Measurements from ENCODE around the gene NCAPG.
"Not testable (repeated sequence)": the region's sequence is repeated elsewhere in the genome, so short reads cannot be mapped to it uniquely, and the experiment has no call there.

Gene NCAPG

DNA sequence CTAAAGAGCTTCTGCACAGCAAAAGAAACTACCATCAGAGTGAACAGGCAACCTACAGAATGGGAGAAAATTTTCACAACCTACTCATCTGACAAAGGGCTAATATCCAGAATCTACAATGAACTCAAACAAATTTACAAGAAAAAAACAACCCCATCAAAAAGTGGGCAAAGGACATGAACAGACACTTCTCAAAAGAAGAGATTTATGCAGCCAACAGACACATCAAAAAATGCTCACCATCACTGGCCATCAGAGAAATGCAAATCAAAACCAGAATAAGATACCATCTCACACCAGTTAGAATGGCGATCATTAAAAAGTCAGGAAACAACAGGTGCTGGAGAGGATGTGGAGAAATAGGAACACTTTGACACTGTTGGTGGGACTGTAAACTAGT, 39.5 kb downstream of the NCAPG start:
- H3K27ac ChIP-seq (ENCODE audit: insufficient read depth in 1 of 2, low read depth in 1 of 2, low read length in 2 of 2, poor library complexity in 1 of 2, severe bottlenecking in 2 of 2); POLR2A ChIA-PET; CTCF ChIA-PET; H3K9me3 ChIP-seq (ENCODE audit: control extremely low read depth in 1 of 5, control insufficient read depth in 4 of 5, insufficient read depth in 2 of 5, low read depth in 1 of 5, low read length in 4 of 5); H3K27me3 ChIP-seq (replicated peaks in 2 of 5; ENCODE audit: control insufficient read depth in 4 of 5, insufficient read depth in 5 of 5, low read length in 4 of 5); H3K4me1 ChIP-seq (ENCODE audit: control extremely low read depth in 1 of 4, control insufficient read depth in 4 of 4, insufficient read depth in 4 of 4, low read length in 3 of 4); DNase-seq; H3K4me3 ChIP-seq (ENCODE audit: control insufficient read depth in 1 of 7, extremely low read depth in 1 of 7, insufficient read depth in 4 of 7, low read depth in 2 of 7, low read length in 6 of 7): not testable (repeated sequence)
- peaks cover 0 to 15% (median 3%) of the 10 kb centered on the region in 4 experiments for H3K36me3 ChIP-seq (ENCODE audit: control insufficient read depth in 4 of 4, insufficient read depth in 4 of 4, low read length in 3 of 4)
- WGBS (ENCODE audit: insufficient coverage): no CpG with 5 or more reads among the region's 1 CpG

DNA sequence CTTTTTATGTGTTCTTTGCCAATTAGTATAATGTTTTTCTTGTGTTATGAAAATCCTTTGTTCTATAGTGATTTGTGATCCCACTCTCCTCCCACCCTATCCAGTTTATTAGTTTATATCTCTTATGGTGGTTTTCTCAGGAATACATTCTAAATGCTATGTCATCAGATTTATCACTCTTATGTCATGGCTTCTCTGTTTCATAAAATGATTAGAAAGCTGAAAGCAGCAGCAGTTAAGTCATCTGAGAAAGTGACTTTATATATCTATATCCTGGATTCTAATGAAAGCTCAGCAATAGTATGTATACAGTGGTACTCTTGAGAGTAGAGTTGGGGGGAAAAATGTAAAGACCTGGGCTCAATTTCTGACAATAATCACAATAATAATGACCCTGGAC, 41.2 kb downstream of the NCAPG start:
- ChIA-PET CTCF (interaction anchor here (0.7 kb wide), 1 partner anchor 9 kb away, joined by 3 read pairs; no protein-coding TSS in a partner anchor), POLR2A (interaction anchor here (0.6 to 0.7 kb wide), 2 partner anchors 31 to 209 kb away, joined by 4 to 5 read pairs; no protein-coding TSS in a partner anchor)
- H3K36me3 ChIP-seq (ENCODE audit: control insufficient read depth in 4 of 4, insufficient read depth in 4 of 4, low read length in 3 of 4): peaks cover 0 to 4% (median 0%) of the 10 kb centered on the region in 4 experiments
- no peak for DNase-seq
- no peak overlapping the region for H3K27ac ChIP-seq (ENCODE audit: insufficient read depth in 1 of 2, low read depth in 1 of 2, low read length in 2 of 2, poor library complexity in 1 of 2, severe bottlenecking in 2 of 2)
- H3K4me1 ChIP-seq (ENCODE audit: control extremely low read depth in 1 of 4, control insufficient read depth in 4 of 4, insufficient read depth in 4 of 4, low read length in 3 of 4): no peaks in the 10 kb centered on the region
- H3K9me3 ChIP-seq (ENCODE audit: control extremely low read depth in 1 of 5, control insufficient read depth in 4 of 5, insufficient read depth in 2 of 5, low read depth in 1 of 5, low read length in 4 of 5): no peaks in the 10 kb centered on the region
- H3K27me3 ChIP-seq (replicated peaks in 2 of 5; ENCODE audit: control insufficient read depth in 4 of 5, insufficient read depth in 5 of 5, low read length in 4 of 5): no peaks in the 10 kb centered on the region
- no peak overlapping the region for H3K4me3 ChIP-seq (ENCODE audit: control insufficient read depth in 1 of 7, extremely low read depth in 1 of 7, insufficient read depth in 4 of 7, low read depth in 2 of 7, low read length in 6 of 7)

DNA sequence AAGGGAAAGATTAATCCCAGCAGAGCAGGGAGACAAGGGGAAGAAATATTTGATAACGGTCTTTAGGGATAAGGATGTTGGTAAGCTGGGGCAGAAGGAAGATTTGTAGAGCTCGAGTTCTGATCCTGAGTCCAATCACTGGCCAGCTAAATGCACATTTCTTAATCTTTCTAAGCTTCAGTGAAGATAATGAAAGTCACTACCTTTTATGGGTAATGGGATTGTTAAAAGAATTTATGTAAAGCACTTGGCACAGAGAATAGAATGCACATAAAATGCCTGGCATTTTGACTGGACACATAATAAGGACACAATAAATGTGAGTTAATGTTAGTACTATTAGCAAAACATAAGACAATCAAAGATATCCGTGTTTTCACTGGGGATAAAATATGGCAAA, 43.3 kb downstream of the NCAPG start:
- no peaks in the 10 kb centered on the region for H3K36me3 ChIP-seq (ENCODE audit: control insufficient read depth in 4 of 4, insufficient read depth in 4 of 4, low read length in 3 of 4)
- CTCF ChIA-PET: no interaction called here
- POLR2A ChIA-PET: no interaction called here

DNA sequence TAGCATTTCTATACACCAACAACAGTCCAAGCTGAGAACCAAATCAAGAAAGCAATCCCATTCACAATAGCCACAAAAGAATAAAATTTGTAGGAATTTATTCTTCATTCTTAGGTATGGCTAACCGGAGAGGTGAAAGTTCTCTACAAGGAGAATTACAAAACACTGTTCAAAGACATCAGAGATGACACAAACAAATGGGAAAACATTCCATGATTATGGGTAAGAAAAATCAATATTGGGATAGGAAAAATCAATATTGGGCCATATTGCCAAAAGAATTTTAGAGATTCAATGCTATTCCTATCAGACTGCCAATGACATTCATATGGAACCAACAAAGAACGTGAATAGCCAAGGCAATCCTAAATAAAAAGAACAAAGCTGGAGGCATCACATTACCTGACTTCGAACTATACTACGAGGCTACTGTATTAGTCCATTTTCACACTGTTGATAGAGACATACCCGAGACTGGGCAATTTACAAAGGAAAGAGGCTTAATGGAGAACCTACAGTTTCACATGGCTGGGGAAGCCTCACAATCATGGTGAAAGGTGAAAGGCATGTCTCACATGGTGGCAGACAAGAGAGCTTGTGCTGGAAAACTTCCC, 49.1 kb downstream of the NCAPG start:
- CTCF ChIA-PET: no interaction called here
- no peak overlapping the region for H3K4me3 ChIP-seq (ENCODE audit: control insufficient read depth in 1 of 7, extremely low read depth in 1 of 7, insufficient read depth in 4 of 7, low read depth in 2 of 7, low read length in 6 of 7)
- no peaks in the 10 kb centered on the region for H3K4me1 ChIP-seq (ENCODE audit: control extremely low read depth in 1 of 4, control insufficient read depth in 4 of 4, insufficient read depth in 4 of 4, low read length in 3 of 4)
- H3K27ac ChIP-seq (ENCODE audit: insufficient read depth in 1 of 2, low read depth in 1 of 2, low read length in 2 of 2, poor library complexity in 1 of 2, severe bottlenecking in 2 of 2): no peak overlapping the region
- H3K36me3 ChIP-seq (ENCODE audit: control insufficient read depth in 4 of 4, insufficient read depth in 4 of 4, low read length in 3 of 4): peaks cover 0 to 8% (median 0%) of the 10 kb centered on the region in 4 experiments
- H3K27me3 ChIP-seq (replicated peaks in 2 of 5; ENCODE audit: control insufficient read depth in 4 of 5, insufficient read depth in 5 of 5, low read length in 4 of 5): no peaks in the 10 kb centered on the region
- POLR2A ChIA-PET: no interaction called here
- H3K9me3 ChIP-seq (ENCODE audit: control extremely low read depth in 1 of 5, control insufficient read depth in 4 of 5, insufficient read depth in 2 of 5, low read depth in 1 of 5, low read length in 4 of 5): peaks cover 0 to 12% (median 4%) of the 10 kb centered on the region in 5 experiments
- no peak for DNase-seq
- 100% methylated on average over 4 of the region's 5 CpGs for WGBS (ENCODE audit: insufficient coverage)

More for the DNA sequence above, 43.3 kb downstream of the NCAPG start:
- no peaks in the 10 kb centered on the region for H3K27me3 ChIP-seq (replicated peaks in 2 of 5; ENCODE audit: control insufficient read depth in 4 of 5, insufficient read depth in 5 of 5, low read length in 4 of 5)
- H3K27ac ChIP-seq (ENCODE audit: insufficient read depth in 1 of 2, low read depth in 1 of 2, low read length in 2 of 2, poor library complexity in 1 of 2, severe bottlenecking in 2 of 2): no peak overlapping the region
- no peak overlapping the region for H3K4me3 ChIP-seq (ENCODE audit: control insufficient read depth in 1 of 7, extremely low read depth in 1 of 7, insufficient read depth in 4 of 7, low read depth in 2 of 7, low read length in 6 of 7)
- no peak for DNase-seq
- 100% methylated on average over 1 of the region's 3 CpGs for WGBS (ENCODE audit: insufficient coverage)
- H3K4me1 ChIP-seq (ENCODE audit: control extremely low read depth in 1 of 4, control insufficient read depth in 4 of 4, insufficient read depth in 4 of 4, low read length in 3 of 4): no peaks in the 10 kb centered on the region
- no peaks in the 10 kb centered on the region for H3K9me3 ChIP-seq (ENCODE audit: control extremely low read depth in 1 of 5, control insufficient read depth in 4 of 5, insufficient read depth in 2 of 5, low read depth in 1 of 5, low read length in 4 of 5)

DNA sequence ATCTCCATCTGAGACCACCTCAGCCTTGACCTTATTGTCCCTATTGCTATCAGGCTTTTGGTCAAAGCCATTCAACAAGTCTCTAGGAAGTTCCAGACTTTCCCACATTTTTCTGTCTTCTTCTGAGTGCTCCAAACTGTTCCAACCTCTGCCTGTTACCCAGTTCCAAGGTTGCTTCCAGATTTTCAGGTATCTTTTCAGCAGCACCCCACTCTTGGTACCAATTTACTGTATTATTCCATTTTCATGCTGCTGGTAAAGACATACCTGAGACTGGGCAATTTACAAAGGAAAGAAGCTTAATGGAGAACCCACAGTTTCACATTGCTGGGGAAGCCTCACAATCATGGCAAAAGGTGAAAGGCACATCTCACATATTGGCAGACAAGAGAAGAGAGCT, 51.1 kb downstream of the NCAPG start:
- H3K27ac ChIP-seq (ENCODE audit: insufficient read depth in 1 of 2, low read depth in 1 of 2, low read length in 2 of 2, poor library complexity in 1 of 2, severe bottlenecking in 2 of 2); H3K4me1 ChIP-seq (ENCODE audit: control extremely low read depth in 1 of 4, control insufficient read depth in 4 of 4, insufficient read depth in 4 of 4, low read length in 3 of 4); H3K36me3 ChIP-seq (ENCODE audit: control insufficient read depth in 4 of 4, insufficient read depth in 4 of 4, low read length in 3 of 4); CTCF ChIA-PET; POLR2A ChIA-PET; DNase-seq; H3K4me3 ChIP-seq (ENCODE audit: control insufficient read depth in 1 of 7, extremely low read depth in 1 of 7, insufficient read depth in 4 of 7, low read depth in 2 of 7, low read length in 6 of 7); H3K27me3 ChIP-seq (replicated peaks in 2 of 5; ENCODE audit: control insufficient read depth in 4 of 5, insufficient read depth in 5 of 5, low read length in 4 of 5): not testable (repeated sequence)
- H3K9me3 ChIP-seq (ENCODE audit: control extremely low read depth in 1 of 5, control insufficient read depth in 4 of 5, insufficient read depth in 2 of 5, low read depth in 1 of 5, low read length in 4 of 5): peaks cover 0 to 12% (median 4%) of the 10 kb centered on the region in 5 experiments

DNA sequence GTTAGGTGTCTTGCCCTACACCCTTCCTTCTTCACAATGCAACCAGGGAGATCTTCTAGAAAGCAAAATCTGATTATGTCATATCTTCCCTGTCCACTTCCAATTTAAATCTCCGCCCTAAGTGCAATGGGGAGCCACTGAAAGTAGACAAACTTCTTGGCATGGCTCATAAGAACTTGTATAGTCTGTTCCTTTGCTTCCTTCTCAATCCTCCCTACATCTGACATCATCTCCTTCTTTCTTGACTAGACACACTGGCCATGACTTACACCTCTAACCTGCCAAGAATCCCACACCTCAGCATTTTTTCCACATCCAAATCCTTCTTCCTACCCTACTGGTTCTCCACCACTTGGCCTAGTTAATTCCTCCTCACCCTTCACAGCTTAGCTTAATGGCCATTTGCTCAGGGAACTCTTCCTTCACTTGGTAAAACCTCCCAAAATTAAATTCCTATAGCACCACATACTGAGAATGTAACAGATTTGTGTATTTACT, 55.1 kb downstream of the NCAPG start:
- H3K4me1 ChIP-seq (ENCODE audit: control extremely low read depth in 1 of 4, control insufficient read depth in 4 of 4, insufficient read depth in 4 of 4, low read length in 3 of 4): no peaks in the 10 kb centered on the region
- CTCF ChIA-PET: no interaction called here
- no peak for DNase-seq
- H3K4me3 ChIP-seq (ENCODE audit: control insufficient read depth in 1 of 7, extremely low read depth in 1 of 7, insufficient read depth in 4 of 7, low read depth in 2 of 7, low read length in 6 of 7): no peak overlapping the region
- POLR2A ChIA-PET: no interaction called here
- WGBS (ENCODE audit: insufficient coverage): 100% methylated on average over 1 of the region's 1 CpG
- H3K9me3 ChIP-seq (ENCODE audit: control extremely low read depth in 1 of 5, control insufficient read depth in 4 of 5, insufficient read depth in 2 of 5, low read depth in 1 of 5, low read length in 4 of 5): peaks cover 0 to 12% (median 4%) of the 10 kb centered on the region in 5 experiments
- no peaks in the 10 kb centered on the region for H3K27me3 ChIP-seq (replicated peaks in 2 of 5; ENCODE audit: control insufficient read depth in 4 of 5, insufficient read depth in 5 of 5, low read length in 4 of 5)
- H3K36me3 ChIP-seq (ENCODE audit: control insufficient read depth in 4 of 4, insufficient read depth in 4 of 4, low read length in 3 of 4): peaks cover 0 to 8% (median 0%) of the 10 kb centered on the region in 4 experiments
- no peak overlapping the region for H3K27ac ChIP-seq (ENCODE audit: insufficient read depth in 1 of 2, low read depth in 1 of 2, low read length in 2 of 2, poor library complexity in 1 of 2, severe bottlenecking in 2 of 2)

DNA sequence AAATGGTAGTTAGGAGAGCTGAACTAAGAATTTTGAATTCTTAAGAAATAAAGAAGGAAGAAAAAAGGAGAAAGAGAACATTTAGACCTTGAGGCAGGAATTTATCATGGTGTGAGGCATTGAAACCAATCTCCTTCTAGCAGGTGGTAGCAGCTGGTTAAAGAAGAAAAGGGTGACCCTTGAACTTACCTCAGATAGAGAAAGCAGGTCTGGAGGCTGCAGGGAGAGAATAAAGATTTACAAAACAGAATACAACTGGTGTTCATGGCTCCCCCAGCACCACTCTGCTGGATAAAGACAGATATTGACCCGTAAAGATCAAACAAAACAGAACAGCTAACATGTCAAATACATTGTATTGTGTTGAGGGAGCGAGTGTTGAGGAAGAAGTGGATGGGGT, 56.0 kb downstream of the NCAPG start:
- DNase-seq: no peak
- ChIA-PET POLR2A (no interaction called here), CTCF (no interaction called here)
- no peaks in the 10 kb centered on the region for H3K4me1 ChIP-seq (ENCODE audit: control extremely low read depth in 1 of 4, control insufficient read depth in 4 of 4, insufficient read depth in 4 of 4, low read length in 3 of 4)
- peaks cover 0 to 9% (median 3%) of the 10 kb centered on the region in 5 experiments for H3K9me3 ChIP-seq (ENCODE audit: control extremely low read depth in 1 of 5, control insufficient read depth in 4 of 5, insufficient read depth in 2 of 5, low read depth in 1 of 5, low read length in 4 of 5)
- no CpG with 5 or more reads among the region's 2 CpGs for WGBS (ENCODE audit: insufficient coverage)
- no peak overlapping the region for H3K27ac ChIP-seq (ENCODE audit: insufficient read depth in 1 of 2, low read depth in 1 of 2, low read length in 2 of 2, poor library complexity in 1 of 2, severe bottlenecking in 2 of 2)
- H3K36me3 ChIP-seq (ENCODE audit: control insufficient read depth in 4 of 4, insufficient read depth in 4 of 4, low read length in 3 of 4): peaks cover 0 to 6% (median 0%) of the 10 kb centered on the region in 4 experiments
- no peaks in the 10 kb centered on the region for H3K27me3 ChIP-seq (replicated peaks in 2 of 5; ENCODE audit: control insufficient read depth in 4 of 5, insufficient read depth in 5 of 5, low read length in 4 of 5)
- no peak overlapping the region for H3K4me3 ChIP-seq (ENCODE audit: control insufficient read depth in 1 of 7, extremely low read depth in 1 of 7, insufficient read depth in 4 of 7, low read depth in 2 of 7, low read length in 6 of 7)
